SJCRH30 (cell line): ENCODE measurements around the gene IGIP. TPM values are rescaled to one million over a fixed set of nuclear protein-coding genes. Genes with fewer than 3 reads are reported as not detected.

Experiments
- DNase-seq, 2 experiments: peaks; one replicate each; pipeline ENCODE4 v3.0.0-alpha.2; 2015 to 2020
- H3K27ac ChIP-seq: fragments of 250-450 bp; sonication (Bioruptor Pico); 2 replicates; pipeline ENCODE4 v1.5.1; 2020; ENCODE audit warnings: mild to moderate bottlenecking, moderate library complexity
- H3K27me3 ChIP-seq: fragments of 250-450 bp; sonication (Bioruptor Pico); 2 replicates; pipeline ENCODE4 v1.5.1; 2020; ENCODE audit warnings: mild to moderate bottlenecking, moderate library complexity
- H3K36me3 ChIP-seq: fragments of 250-450 bp; sonication (Bioruptor Pico); 2 replicates; pipeline ENCODE4 v1.5.1; 2020; ENCODE audit warnings: mild to moderate bottlenecking, moderate library complexity
- H3K4me1 ChIP-seq: fragments of 250-450 bp; sonication (Bioruptor Pico); 2 replicates; pipeline ENCODE4 v1.5.1; 2020; ENCODE audit warnings: mild to moderate bottlenecking, moderate library complexity
- H3K4me3 ChIP-seq: fragments of 250-450 bp; sonication (Bioruptor Pico); 2 replicates; pipeline ENCODE4 v1.5.1; 2020; ENCODE audit warnings: mild to moderate bottlenecking, moderate library complexity
- H3K9me3 ChIP-seq: fragments of 250-450 bp; sonication (Bioruptor Pico); replicated peaks from 2 replicates; pipeline ENCODE4 v1.5.1; 2020; ENCODE audit warnings: mild to moderate bottlenecking, moderate library complexity
- total RNA-seq: library from RNA; depleted of rRNA; stranded (reverse); fragments of >200 nt; shearing (Covaris generic); gene quantifications from 2 replicates; pipeline ENCODE4 v1.2.3, GENCODE V29; 2014

Gene IGIP
- total RNA-seq, 1 experiment from 2014 or later, result 1.6 TPM

DNA sequence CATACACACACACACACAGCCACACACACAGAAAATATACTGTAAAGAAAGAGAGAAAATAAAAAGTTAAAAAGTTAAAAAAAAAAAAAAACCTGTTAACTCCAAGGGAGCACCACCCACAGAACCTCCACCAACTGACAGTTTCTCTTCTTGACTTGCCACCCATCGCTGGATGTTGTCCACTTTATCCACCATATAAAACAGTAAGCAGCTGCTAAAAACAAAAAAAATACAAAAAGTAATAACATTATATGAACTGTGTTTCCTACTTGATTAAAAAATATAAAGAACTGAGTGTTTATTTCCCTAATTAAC is 10.6 kb upstream of the IGIP start:
- Histone ChIP-seq H3K27me3 (no peaks in the 10 kb centered on the region), H3K36me3 (no peaks in the 10 kb centered on the region), H3K9me3 (no peaks in the 10 kb centered on the region), H3K4me1 (peaks cover 3% of the 10 kb centered on the region; the same call in 1 of the 2 replicates), H3K4me3 (peak overlapping the region; percentile 89), H3K27ac (no peak overlapping the region)
- no peak for DNase-seq

DNA sequence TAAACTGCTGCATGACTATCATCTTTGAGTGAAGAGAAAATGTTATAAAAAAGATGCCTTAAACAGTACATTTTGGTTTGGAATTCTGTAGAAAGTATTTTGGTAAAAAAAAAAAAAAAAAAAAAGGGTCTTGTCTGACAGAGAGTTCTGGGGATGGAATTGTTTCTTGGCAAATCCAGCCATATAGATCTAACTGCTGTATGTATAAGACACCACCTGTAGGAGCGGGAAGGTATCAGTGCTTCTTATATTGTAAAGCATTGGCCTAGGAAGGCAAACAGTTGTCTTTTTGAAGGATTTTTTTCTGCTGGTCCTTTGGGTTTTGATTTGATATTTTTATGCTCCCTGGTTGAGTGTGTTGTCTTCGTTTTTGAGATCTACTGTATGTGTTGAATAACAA is 9.0 kb upstream of the IGIP start:
- no peak for DNase-seq
- Histone ChIP-seq H3K4me3 (no peak overlapping the region), H3K27me3 (no peaks in the 10 kb centered on the region), H3K4me1 (peaks cover 3% of the 10 kb centered on the region; the same call in 1 of the 2 replicates), H3K36me3 (no peaks in the 10 kb centered on the region), H3K27ac (no peak overlapping the region), H3K9me3 (no peaks in the 10 kb centered on the region)

DNA sequence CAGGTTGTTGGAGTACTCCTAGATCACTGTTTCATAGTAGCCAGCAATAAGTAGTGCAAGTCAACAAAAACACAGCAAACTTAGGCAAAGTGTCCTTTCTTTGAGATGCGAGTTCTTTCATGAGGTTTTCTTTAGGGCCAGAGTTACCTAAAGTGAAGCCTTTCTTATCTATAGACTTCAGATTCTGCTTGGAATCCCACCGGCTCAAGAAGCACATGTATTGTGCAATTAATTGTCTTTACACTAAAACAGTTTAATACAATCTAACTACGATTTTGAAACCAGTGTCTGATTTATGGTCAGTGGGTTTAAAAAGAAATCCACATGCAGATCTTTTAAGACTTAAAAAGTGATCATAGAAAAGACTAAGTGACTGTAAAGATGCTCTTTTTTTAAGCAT is 8.2 kb upstream of the IGIP start:
- no peak overlapping the region for H3K4me3 ChIP-seq
- no peaks in the 10 kb centered on the region for H3K36me3 ChIP-seq
- DNase-seq, result no peak
- no peaks in the 10 kb centered on the region for H3K27me3 ChIP-seq
- no peaks in the 10 kb centered on the region for H3K9me3 ChIP-seq
- no peak overlapping the region for H3K27ac ChIP-seq
- peaks cover 2% of the 10 kb centered on the region; the same call in 1 of the 2 replicates for H3K4me1 ChIP-seq

DNA sequence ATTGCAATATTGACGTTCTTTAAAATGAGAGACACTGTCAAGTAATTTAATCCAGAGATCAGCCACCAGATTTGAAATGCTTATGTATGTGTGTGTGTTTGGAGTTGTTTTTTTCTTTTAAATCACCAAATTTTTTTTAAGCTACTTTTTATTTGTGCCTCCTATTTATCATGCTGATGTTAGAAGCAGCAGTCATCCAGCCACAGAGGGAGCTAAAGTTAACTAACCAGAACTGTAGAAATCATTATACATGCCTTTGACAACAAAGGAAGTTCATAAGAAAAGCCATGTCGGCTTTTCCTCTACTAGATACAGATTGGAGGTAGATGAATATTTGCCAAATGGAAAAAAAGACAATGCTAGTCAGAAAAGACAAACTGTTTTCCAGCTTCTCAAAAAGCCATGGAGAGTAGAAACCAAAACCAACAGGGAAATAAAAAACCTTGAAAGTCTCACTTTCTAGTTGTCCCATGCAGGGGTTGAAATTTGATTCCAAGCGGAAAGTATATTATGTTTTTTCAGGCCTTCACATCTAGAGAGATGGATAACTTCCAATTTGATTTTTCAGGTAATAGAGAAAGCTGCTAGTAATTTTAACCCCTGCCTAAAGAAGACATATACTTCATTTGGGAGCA is 7.3 kb upstream of the IGIP start:
- DNase-seq, result no peak
- no peak overlapping the region for H3K27ac ChIP-seq
- H3K36me3 ChIP-seq, result no peaks in the 10 kb centered on the region
- H3K9me3 ChIP-seq, result no peaks in the 10 kb centered on the region
- H3K27me3 ChIP-seq, result no peaks in the 10 kb centered on the region
- no peak overlapping the region for H3K4me3 ChIP-seq
- no peaks in the 10 kb centered on the region; the same call in 1 of the 2 replicates for H3K4me1 ChIP-seq

DNA sequence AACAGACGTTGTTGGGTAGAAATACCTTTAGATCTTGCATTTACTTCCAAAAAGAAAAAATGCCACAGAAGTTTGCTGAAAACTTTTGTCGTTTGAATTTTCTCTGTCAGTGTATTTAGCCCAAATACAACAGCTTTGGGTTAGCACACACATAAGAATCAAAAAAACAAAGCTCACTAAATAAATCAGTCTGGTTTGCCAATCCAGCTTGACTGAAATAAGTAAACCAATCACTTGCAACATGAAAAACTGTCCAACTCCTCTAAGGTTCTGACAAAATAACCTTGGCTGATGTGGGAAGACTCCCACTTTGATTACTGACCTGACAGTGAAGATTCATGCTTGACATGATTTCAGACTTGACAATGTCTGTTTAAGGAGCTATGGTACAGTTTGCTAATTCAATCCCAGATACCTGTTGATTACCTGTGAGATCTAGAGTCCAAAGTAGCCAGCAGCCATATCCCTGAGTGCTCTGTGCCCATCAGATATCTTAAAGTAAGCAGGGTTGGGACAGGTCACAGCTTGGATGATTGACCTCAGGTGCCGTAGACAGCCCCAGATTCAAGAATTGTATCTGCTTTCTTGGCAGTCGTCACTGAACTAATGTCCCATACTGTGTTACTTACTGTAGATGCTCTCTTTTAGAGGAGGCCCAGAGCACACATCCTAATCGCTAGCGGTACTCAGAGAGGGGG is 727 bp downstream of the IGIP start:
- Histone ChIP-seq H3K27ac (no peak overlapping the region), H3K9me3 (no peaks in the 10 kb centered on the region), H3K4me1 (peaks cover under 1% of the 10 kb centered on the region; the same call in 1 of the 2 replicates), H3K36me3 (no peaks in the 10 kb centered on the region), H3K4me3 (no peak overlapping the region), H3K27me3 (no peaks in the 10 kb centered on the region; the same call in 1 of the 2 replicates)
- DNase-seq, result no peak

DNA sequence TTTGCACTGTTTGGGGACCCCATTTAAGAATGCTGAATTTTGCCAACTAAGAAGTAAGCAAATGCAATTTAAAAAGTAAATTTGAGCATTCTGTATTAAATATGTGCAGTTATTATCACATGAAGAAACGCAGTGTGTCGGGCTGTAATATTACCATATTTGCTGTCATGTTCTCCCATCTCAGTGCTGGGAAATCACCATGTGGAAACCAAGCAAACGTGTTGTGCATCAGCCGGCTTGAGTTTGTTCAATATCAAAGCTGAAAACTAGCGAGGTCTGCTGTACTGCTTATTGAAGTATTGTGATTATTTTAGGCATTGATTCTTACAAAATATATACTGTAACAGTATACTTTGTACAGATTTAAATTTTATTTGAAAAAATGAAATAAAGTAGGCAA is 2.6 kb downstream of the IGIP start:
- H3K9me3 ChIP-seq, result no peaks in the 10 kb centered on the region
- no peak overlapping the region for H3K27ac ChIP-seq
- no peak for DNase-seq
- no peaks in the 10 kb centered on the region; the same call in 1 of the 2 replicates for H3K27me3 ChIP-seq
- no peaks in the 10 kb centered on the region for H3K36me3 ChIP-seq
- no peak overlapping the region for H3K4me3 ChIP-seq
- peaks cover 9% of the 10 kb centered on the region for H3K4me1 ChIP-seq

DNA sequence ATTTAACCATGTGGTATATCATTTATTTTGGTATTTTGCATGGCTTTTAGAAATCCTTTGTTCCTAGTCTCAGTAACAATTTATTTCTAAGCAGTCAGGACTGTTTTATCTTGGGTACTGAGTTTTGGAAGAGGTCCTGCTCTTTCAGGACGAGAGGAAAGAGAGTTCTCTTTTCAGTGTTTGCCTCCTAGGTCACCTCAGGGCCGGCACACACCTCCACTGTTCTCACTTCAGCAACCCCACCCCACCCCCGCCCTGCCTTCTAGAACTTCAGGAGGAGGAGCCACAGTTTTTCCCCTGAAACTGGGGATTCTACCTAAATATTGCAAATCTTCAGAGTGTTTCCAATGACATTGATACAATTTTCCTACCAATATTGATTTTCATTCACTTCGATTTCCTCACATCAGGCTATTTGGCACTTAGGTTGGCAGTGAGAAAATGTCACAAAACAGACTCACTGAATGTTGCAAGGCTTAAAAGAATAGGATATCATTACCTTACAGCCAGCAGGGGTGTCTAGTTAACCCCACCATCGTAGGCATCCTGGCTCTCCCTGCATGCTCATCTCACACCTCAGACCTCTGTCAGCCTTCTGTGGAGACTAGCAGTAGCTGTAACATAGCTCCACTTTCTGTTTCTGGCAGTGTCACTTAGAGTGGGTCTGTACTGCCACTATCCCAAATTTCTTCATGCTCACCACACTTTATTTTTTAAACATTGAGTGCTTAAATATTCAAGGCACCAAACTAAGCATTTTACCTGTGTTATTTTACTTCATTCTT is 5.4 kb downstream of the IGIP start:
- Histone ChIP-seq H3K4me1 (peaks cover 9% of the 10 kb centered on the region), H3K27ac (no peak overlapping the region), H3K27me3 (no peaks in the 10 kb centered on the region; the same call in 1 of the 2 replicates), H3K9me3 (no peaks in the 10 kb centered on the region), H3K4me3 (no peak overlapping the region), H3K36me3 (no peaks in the 10 kb centered on the region)
- no peak for DNase-seq

DNA sequence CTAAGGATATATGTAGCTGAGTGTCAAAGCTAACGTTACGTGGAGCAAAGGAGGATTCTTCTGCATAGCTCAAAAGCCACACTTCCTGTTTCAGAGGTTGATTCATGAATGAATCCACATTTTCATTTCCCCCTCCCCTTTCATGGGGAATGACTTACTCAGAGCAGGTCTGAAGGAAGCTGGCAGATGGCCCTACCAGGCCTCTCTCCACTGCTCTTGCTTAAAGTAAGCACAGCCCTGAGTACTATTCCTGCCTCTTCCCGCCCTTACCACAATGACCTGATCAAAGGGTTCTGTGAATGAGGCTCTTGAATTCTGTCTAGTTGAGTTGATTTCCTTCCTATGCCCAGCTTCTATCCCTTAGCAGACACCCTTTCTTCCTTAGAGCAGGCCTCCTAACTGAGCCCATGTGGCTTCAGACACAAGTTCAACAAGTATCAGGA is 6.3 kb downstream of the IGIP start:
- H3K36me3 ChIP-seq, result no peaks in the 10 kb centered on the region
- H3K27me3 ChIP-seq, result no peaks in the 10 kb centered on the region
- H3K4me3 ChIP-seq, result no peak overlapping the region
- peak; percentile 50 to 52 for DNase-seq
- peaks cover 9% of the 10 kb centered on the region for H3K4me1 ChIP-seq
- H3K9me3 ChIP-seq, result no peaks in the 10 kb centered on the region
- no peak overlapping the region for H3K27ac ChIP-seq

DNA sequence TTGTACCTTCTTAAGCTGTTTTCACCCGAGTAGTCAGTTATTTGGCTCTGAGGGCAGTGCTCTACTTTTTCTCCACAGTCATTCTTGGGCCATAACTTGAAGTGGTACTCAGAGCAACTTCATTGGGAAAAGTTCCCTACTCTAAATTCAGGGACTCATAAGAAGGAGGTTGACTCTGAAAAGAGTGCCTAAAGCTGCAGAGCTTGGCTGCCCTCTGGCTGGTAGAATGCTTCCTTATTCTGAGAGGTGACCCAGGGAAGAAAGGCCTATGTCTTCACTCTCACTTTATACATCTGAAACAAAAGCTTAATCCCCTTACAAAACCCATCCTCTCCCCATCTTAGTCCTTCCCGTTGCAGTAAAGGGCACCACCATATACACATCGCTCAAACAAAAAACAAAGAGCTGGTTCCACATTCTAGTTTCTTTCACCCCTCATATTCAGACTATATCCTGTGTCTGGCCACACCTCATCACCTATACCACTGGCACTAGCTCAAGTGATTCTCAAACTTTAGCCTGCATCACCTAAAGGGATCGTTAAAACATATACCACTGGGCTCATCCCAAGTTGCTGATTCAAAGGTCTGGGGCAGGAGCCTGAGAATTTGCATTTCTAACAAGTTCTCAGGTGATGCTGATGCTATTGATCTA is 7.9 kb downstream of the IGIP start:
- Histone ChIP-seq H3K36me3 (no peaks in the 10 kb centered on the region), H3K4me1 (peaks cover 9% of the 10 kb centered on the region), H3K9me3 (no peaks in the 10 kb centered on the region), H3K27ac (no peak overlapping the region), H3K4me3 (no peak overlapping the region), H3K27me3 (no peaks in the 10 kb centered on the region)
- no peak for DNase-seq

DNA sequence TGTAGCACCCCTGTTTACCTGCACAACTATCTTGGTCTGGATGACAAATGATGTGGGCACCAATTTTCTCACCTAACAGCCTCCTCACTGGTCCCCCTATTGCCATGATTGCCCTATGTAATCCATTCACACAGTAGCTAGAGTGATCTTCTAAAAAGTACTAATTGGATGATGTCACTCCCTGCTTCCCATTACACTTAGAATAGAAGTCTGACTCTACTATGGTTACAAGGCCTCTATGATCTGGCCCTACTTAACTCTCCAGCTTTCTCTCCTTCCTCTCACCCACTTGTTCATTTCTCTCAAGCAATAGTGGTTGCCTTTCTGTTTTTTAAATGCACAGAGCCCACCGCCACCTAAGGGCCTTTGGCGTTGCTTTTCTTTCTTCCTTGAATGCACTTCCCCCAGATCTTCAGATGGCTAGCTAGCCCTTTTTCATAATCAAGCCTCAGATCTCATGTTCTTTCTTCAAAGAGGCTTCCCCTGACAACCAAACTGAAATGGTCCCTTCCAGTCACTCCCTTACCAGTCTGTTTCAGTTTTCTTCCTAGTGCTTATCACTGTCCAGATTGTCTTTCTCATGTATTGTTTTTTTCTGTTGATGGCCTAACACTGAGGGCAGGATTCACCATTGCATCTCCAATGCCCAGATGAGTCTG is 8.7 kb downstream of the IGIP start:
- Histone ChIP-seq H3K27ac (no peak overlapping the region), H3K4me3 (no peak overlapping the region), H3K27me3 (no peaks in the 10 kb centered on the region), H3K4me1 (peaks cover 9% of the 10 kb centered on the region), H3K36me3 (no peaks in the 10 kb centered on the region), H3K9me3 (no peaks in the 10 kb centered on the region)
- DNase-seq, result no peak

DNA sequence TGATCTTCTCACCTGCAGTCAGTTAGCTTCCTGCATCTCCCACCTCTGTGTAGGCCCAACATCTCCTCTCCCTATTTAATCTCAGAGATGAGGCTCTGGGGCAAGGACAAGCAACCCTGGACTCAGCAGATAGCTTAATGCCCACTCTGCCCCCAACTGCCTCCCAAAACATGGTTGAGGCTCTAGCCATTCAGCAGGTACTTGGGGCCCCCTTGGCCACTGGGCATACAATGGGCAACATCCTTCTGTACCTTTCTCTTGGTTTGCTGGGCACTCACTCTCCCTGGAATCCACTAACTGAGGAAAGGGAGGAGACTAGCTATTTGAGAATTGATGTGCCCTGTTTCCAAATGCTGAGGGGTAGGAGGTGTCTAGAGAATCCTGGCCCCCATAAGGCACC is 9.4 kb downstream of the IGIP start:
- peaks cover under 1% of the 10 kb centered on the region; the same call in 1 of the 2 replicates for H3K27me3 ChIP-seq
- H3K36me3 ChIP-seq, result no peaks in the 10 kb centered on the region
- H3K4me3 ChIP-seq, result no peak overlapping the region
- peaks cover 9% of the 10 kb centered on the region for H3K4me1 ChIP-seq
- H3K27ac ChIP-seq, result no peak overlapping the region
- DNase-seq, result no peak
- no peaks in the 10 kb centered on the region; the same call in 1 of the 2 replicates for H3K9me3 ChIP-seq

DNA sequence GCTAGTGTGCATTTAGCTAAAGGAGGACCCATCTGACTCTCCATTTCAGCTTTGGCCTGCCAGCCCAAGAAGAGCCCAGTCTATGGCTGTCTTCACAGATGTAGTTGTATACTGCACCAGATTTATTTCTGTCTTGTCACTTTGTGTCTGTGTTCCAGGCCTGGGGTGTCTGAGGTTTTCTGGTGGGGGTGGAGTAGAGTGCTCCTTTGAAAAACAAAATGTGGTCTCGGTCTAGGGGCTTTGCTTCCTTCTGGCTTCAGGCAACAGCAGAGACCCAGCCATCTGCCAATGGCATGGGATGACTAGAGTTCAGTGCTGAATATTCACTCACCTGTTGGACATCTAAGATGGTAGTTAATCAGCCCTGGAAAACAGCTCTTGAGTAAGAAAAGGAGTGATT is 10.9 kb downstream of the IGIP start:
- Histone ChIP-seq H3K27ac (no peak overlapping the region), H3K4me1 (peaks cover 7% of the 10 kb centered on the region), H3K9me3 (no peaks in the 10 kb centered on the region; the same call in 1 of the 2 replicates), H3K36me3 (no peaks in the 10 kb centered on the region), H3K4me3 (no peak overlapping the region), H3K27me3 (peaks cover 2% of the 10 kb centered on the region; the same call in 1 of the 2 replicates)
- no peak for DNase-seq

DNA sequence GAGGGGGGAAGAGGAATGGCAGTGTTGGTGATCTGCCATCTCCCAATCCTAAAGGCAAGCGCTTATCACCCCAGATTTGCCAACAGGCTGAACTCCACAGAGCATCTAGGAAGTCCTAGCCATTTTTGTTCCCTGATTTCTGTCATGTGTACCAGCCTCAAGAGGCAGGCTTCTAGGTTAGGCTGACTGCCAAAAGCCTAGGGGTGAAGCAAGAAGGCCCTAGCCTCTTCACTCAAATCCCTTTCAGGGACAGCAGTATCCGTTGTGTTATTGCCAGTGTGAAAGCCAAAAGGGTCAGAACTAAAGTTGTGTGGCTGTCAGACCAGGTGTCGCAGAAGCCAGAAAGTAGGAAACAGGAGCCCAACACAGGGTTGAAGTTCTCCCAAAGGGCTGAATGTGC is 14.7 kb downstream of the IGIP start:
- Histone ChIP-seq H3K9me3 (no peaks in the 10 kb centered on the region; the same call in 1 of the 2 replicates), H3K4me3 (no peak overlapping the region), H3K36me3 (no peaks in the 10 kb centered on the region), H3K27ac (no peak overlapping the region), H3K4me1 (no peaks in the 10 kb centered on the region), H3K27me3 (peaks cover 2% of the 10 kb centered on the region; the same call in 1 of the 2 replicates)
- no peak for DNase-seq

DNA sequence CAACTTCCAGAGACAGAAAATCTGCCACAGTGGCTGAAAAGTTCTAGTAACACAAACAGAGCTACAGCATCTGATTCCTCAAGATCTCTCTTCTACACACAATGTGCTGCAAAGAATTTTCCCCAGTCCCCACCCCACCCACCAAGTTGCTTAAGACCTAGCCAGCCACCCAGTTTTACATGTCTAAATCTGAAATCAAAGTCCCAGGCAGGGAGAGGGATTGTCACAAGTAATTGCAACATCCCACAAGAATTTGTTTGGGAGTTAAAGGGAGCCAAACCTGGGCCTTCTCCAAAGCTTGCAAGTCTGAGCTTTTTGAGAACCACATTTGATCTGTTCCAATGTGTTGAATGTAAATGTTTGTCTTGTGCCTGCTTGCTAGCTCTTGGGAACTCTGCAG is 15.5 kb downstream of the IGIP start:
- Histone ChIP-seq H3K4me3 (no peak overlapping the region), H3K27ac (no peak overlapping the region), H3K27me3 (peaks cover 2% of the 10 kb centered on the region; the same call in 1 of the 2 replicates), H3K36me3 (no peaks in the 10 kb centered on the region), H3K9me3 (no peaks in the 10 kb centered on the region; the same call in 1 of the 2 replicates), H3K4me1 (no peaks in the 10 kb centered on the region)
- DNase-seq, result no peak
